ENCODE measurements around the gene CMYA5. TPM values are rescaled to one million over a fixed set of nuclear protein-coding genes. Genes with fewer than 3 reads are reported as not detected.

CMYA5 gene
- total RNA-seq, 1 donor from 2014 or later: 886 TPM

DNA sequence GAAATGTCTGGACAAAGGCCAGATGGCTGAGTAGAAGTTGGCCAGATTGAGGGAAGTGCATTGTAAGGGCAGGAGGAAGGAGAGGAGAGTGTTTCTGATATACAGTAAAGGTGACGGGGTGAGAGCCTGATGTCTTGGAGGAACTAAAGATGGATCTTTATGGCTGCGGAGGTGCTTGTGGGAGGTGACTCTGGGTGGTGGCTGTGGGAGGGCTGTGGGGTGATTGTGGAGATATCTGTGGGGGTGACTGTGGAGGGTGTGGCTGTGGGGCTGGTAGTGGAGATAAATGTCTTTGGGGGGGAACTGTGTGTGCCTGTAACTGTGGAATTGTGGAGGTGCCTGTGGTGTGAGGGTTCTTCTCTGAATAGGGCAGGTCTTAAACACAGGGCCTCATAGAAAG is 121.4 kb downstream of the CMYA5 start:
- intact Hi-C loops (cut with DNase I): no loop called here
- ATAC-seq (no peak), DNase-seq (ENCODE audit: missing footprints) (no peak)

DNA sequence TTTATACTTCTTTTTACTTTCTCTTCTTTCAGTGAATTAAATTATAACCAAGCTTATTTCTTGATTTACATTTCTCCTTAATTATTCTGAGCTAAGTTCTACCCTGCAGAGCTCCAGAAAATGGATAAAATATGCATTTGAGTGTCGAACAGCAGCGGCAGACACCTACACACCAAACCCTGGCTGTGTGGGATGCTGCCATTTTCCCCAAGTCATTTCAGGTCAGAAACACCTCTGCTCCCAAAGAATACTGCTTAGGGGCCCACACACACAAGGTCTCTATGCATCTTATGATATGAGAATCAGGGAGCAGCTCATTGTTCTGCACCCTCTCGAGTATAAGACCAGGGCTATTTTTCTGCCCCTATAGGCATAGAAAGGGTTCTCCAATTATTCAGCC is 122.3 kb downstream of the CMYA5 start:
- intact Hi-C loops (cut with DNase I): no loop called here
- DNase-seq (ENCODE audit: missing footprints) (no peak), ATAC-seq (no peak)

DNA sequence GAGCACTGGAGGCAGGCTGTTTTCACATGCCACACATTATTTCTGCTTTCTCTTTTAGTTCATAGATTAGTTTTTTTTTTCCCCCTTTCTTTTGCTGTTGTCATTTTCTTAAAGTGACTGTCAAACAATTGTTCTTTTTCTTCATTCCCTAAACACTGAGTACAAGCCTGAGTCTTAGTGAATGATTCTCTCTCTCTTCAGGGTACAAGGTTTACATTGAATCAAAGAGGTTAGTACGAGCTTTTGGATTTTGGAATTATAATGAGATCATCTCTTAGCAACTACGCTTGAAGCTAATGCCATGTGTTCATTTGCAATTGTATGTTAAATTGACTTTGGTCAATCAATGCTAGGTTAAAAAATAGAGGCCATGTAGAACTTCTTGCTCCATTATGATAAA is 125.1 kb downstream of the CMYA5 start:
- intact Hi-C loops (cut with DNase I): no loop called here
- DNase-seq (ENCODE audit: missing footprints): no peak
- ATAC-seq: no peak

DNA sequence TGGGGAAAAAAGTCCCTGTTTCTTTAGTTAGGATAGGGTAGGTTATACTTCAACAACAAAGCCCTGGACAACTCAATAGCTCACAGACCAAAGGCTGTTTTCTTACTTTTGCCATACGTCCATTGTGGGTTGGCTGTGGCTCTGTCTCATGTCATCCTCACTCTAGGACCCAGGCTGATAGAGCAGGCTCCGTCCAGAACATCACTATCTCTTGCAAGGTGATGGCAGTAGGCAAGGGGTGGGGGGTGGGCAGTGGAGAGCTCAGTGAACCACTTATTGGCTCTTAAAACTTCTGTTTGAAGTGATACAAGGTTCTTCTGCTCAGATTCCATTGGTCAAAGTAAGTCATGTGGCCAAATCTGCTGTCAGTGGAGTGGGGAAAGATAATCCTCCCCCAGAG is 126.4 kb downstream of the CMYA5 start:
- DNase-seq (ENCODE audit: missing footprints) (no peak), ATAC-seq (no peak)
- intact Hi-C loops (cut with DNase I): no loop called here

DNA sequence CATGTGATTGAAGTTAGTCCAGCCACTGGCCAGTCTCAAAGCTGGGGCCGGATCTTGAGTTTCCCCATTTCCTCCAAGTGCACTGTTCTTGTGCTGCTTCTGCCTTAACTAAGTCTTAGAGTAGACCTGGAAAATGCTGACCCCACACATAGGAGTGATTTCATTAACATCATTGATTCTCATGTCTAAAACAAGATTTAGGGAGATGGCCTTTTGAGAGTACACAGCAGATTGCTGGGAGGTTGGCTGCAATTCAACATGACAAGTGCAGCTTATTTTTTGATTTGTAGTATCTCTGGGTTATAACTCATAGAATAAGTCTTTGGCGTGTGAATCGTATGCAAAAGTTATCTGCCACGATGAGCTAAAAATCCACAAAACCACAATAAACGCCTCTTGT is 131.0 kb downstream of the CMYA5 start:
- ATAC-seq (no peak), DNase-seq (ENCODE audit: missing footprints) (no peak)
- intact Hi-C loops (cut with DNase I): no loop called here

DNA sequence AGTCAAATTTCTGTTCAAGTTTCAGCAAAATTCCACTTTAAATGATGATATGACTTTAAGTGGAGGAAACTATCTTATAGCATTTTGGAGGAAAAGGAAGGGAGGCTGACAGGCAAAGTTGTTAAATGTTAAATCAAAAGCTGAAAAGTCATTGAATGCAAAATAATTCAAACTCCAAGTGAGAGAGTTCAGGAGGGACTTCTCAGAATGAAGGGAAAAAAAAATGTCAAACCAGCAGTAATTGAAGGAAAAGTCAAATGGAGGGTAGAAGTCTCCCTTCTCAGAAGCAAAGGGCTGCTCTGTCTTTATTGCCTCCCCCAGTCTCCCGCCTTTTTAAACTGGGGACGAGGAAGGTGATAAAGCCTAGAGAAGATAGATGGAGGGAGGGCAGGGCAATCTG is 134.8 kb downstream of the CMYA5 start:
- intact Hi-C loops (cut with DNase I): no loop called here
- DNase-seq (ENCODE audit: missing footprints) (no peak), ATAC-seq (no peak)

DNA sequence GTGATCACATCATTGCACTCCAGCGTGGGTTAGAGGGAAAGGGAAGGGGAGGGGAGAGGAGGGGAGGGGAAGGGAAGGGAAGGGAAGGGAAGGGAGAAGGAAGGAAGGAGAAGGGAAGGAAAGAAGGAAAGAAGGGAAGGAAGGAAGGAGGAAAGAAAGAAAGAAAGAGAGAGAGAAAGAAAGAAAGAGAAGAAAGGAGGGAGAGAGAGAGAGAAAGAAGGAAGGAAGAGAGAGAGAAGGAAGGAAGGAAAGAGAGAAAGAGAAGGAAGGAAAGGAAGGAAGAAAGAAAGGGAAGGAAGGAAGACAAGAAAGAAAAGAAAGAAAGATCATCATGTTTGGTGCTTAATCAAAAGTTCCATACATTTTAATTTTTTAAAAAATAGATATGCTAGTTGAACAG is 136.2 kb downstream of the CMYA5 start:
- DNase-seq (ENCODE audit: missing footprints): no peak
- intact Hi-C loops (cut with DNase I): no loop called here

DNA sequence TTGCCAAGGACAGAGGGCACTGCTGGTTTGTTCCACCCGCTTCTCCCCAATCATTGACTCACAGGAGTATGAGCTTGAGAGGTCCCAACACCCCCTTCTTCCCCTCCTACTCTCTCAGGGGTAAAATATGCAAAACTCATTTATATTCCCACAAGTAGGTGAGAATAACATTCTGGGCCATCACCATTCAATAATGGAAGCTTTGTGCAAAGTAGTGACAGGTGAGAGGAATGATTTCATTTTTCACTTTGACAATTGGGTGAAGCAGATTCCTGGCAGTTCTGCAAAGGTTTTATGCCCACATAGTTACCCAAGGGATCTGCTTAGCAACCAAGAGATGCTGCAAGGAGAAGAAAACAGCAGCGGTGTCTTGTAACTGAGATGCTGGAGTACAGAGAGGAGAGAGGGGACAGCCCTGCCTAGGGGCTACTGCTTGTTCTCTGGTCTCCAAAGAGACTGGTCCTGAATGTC is 137.6 kb downstream of the CMYA5 start:
- DNase-seq (ENCODE audit: missing footprints) (no peak), ATAC-seq (no peak)
- intact Hi-C loops (cut with DNase I): no loop called here

More for the DNA sequence above, 136.2 kb downstream of the CMYA5 start:
- no peak for ATAC-seq

DNA sequence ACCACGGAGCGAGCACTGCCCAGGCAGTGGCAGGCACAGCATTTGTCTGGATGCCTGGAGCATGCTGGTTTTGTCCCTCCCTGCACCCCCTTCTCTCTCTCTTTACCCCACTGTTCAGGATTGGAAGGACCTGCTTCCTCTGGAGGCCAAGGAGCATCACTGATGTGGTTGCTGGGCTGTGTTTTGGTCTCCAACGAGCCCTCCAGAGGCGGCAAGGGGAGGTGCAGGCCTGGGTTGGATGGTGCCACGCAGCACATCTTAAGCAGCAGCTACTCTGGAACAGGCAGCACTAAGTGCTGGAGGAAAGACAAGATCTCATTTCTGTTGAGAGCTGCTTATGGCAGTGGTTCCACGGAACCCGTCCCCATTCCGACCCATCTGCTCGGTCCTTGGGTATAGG is 139.6 kb downstream of the CMYA5 start:
- ATAC-seq: no peak
- intact Hi-C loops (cut with DNase I): no loop called here

DNA sequence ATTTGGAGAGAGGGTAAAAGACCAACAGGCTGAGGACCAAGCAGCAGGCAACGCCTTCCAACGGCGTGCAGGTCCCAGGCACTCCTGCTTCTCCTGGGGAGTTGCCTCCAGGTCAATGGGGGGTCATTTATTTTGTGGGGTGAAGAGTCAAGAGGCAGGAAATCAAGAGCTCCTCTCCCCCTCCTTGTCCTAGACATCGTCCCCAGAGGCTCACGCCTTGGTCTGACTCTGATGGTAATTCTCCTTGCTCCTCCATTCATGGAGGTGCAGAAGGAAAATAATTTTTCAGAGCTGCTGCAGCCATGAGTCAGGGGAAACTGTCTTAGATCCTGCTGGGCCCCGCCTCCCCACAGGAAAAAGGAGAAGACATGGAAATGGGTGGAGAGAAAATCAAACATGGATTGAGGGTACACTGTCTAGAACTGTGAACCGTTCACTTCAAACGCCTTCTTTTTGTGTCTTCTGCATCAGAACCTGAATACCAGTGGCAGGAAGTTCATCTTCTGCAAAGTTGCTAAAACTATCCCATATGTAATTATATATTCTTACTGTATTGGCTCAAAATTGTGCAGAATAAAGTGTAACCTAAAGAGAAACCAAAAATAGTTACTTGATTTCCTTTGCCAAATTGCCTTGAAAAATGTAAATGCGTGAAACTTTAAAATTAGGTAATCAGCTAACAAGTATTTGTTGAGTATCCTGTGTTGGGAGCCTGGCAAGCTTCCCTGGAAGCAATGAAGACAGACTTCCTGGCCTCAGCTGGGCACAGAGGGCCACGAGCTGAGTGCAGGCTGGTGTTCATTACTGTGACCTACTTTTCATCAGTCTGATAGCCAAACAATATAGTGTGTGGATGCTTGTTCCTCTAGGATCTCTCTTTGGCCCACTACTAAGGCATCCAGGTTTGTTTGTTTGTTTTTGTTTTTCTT is 142.0 kb downstream of the CMYA5 start:
- DNase-seq (ENCODE audit: missing footprints) (no peak), ATAC-seq (peak; percentile 34)
- intact Hi-C loops (cut with DNase I): no loop called here

More for the DNA sequence above, 139.6 kb downstream of the CMYA5 start:
- no peak for DNase-seq (ENCODE audit: missing footprints)

DNA sequence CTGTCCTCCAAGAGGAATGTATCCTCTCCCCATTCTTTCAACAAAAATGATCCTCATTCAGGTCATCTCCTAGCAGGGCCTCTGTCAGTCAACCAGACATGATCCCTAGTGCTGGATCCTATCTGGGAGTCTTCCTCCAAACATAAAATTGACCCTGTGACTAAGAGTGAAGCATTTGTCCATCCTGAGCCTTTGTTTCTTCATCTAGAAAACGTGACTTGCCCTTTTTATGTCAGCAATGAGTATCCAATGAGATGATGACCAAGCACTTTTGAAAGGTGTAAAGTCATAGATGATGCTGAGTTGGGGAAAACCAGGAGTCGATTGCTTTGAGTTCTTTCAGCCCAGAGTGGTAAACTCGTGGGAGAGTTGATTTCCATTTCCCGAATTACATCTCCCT is 143.3 kb downstream of the CMYA5 start:
- intact Hi-C loops (cut with DNase I): no loop called here
- DNase-seq (ENCODE audit: missing footprints) (no peak), ATAC-seq (no peak)

DNA sequence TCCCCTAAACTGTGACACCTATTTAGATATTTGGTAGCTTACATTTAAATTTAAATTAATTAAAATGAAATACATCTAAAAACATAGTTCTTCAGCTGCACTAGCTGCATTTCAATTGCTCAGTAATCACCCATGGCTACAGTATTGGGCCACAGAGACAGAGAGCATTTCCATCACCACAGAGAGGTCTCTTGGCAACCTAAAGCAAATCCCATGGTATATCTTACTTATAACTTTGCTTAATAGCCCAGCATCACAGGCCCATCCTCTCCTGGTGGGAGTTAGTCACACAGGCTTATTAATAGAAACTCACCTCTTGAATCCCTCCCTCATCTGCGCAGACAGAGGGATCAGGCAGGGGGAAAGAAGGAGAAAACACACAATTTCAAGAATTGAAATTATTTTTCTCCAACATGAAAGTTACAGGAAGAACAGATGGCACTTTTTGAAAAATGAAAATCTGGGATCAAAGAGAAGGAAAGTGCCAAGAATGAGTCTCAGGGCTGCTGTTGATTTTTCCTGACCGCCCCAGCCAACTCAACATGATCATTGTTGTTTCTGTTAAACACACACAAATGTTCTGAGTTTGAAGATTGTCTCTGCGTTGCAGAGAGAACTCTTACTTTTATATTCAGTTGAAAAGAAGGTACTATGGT is 144.6 kb downstream of the CMYA5 start:
- no peak for ATAC-seq
- intact Hi-C loops (cut with DNase I): no loop called here
- no peak for DNase-seq (ENCODE audit: missing footprints)

DNA sequence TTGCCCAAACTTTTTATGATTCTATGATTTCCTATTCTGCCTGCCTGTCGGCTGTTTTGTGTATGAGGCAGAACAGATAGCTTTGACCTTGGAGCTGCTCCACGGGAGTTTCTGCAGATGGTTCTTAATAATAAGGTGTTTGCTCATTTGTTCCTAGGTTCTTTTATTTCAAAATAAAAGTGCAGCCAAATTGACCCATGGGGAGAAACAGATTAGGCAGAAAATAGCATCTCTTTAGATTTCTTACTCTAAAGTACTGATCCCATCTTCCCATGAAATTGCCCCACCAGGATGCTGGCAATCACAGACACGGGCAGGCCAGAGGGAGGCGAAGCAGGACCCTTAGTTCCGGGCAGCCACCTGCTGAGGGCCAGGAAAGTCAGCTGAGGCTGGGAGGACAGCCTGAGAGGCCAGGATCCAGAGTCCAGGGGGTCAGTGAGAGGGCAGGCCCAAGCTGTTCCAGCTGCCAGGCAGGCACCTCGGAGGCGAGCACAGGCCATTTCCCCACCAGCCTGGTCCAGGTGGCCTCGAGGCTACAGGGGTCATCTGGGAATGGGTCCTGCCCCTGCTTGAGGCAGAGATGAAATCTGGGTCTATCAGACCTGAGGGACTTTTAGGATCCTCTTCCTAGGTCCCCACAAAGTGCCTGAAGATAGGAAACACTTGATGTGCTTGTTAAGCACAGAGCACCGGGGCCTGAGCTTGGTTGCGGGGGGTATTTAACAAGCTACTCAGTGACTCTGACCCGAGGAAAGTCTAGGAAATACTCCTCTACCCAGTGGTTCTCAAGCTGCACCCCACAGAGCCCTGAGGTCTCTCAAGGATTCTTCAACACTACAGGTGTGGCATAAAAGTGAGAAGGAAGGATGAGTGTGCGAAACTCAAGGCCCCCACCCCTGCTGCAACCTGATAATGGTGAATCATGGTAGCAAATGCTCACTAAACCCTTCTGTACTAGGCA is 145.4 kb downstream of the CMYA5 start:
- DNase-seq (ENCODE audit: missing footprints): no peak
- intact Hi-C loops (cut with DNase I): no loop called here
- ATAC-seq: no peak

DNA sequence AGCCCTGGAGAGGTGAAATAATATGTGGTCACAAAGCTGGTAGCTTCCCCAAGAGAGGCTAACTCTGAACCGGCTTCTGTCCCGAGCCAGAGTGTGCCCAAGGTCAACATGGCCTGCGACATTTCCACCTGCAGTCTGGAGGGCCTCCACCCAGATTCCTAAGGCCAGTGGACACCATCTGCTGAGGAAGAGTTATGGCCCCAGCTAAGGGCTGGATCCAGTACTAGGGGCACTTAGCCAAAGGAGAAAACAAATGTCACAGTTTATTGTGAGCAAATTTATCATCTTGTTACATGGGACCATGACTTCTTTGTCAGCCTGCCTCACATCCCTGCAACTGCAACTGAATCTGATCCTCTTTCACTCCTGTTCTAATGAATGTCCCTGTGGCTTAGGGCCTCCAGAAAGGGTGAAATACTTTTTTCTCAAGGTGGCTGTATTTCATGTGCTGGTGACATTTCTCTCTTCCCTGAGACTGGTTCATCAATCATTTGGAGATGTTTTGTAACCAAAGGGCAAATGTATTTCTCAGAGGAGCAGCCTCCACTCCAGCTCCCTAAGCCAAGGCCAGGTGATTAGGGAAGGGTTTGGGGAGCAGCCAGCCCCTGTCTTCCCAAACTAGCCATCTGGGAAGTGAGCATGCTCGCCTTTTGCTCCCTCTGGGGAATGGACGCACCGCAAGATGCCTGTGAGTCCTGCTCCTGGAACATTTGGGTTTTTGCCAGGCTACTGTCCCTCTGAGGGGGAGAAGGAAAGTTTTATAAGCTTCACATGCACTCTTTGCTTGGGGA is 148.3 kb downstream of the CMYA5 start:
- ATAC-seq: no peak
- no peak for DNase-seq (ENCODE audit: missing footprints)
- intact Hi-C loops (cut with DNase I): no loop called here

DNA sequence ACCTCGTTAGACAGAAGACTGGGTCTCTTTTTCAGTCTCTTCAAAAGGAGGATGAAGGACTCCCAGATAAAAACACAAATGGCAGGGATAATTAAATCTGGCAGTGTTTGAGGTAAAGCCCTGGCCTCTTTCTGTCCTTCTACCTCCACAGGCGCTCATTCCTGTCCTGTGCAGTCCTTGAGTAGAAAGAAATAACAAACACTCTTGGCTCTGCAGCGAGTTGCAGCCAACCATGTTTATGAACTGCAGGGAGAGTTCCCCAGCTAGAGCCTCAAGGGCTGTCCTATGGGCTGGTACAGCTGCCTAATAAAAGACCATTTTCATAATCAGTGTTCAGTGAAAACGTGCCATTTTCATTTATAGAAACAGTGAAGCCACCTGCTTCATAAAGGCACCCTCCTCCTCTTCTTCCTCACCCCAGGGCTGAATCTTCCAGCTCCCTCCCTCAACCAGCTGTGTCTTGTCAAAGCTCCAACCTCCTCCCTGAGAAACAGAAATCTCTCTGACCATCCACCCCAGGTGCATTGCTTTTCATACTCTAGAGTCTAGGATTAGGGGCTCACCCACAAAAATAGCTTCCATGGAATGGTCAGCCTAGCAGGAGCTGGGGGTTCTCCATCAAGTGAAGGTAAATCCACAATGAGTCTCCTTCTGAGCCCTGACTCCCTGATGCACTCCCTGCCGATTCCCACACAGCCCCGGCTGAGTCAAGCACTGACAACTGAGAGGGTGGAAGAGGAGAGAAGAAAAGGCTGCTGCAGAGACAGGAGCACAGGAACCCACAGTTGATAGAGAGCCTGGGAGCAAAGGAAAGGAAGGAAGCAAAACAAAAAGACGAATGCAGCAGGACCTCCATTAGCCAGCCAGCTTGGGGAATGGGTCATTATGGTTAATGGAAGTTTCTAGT is 150.7 kb downstream of the CMYA5 start:
- ATAC-seq: peak; percentile 57
- intact Hi-C loops (cut with DNase I): no loop called here
- DNase-seq (ENCODE audit: missing footprints): no peak

DNA sequence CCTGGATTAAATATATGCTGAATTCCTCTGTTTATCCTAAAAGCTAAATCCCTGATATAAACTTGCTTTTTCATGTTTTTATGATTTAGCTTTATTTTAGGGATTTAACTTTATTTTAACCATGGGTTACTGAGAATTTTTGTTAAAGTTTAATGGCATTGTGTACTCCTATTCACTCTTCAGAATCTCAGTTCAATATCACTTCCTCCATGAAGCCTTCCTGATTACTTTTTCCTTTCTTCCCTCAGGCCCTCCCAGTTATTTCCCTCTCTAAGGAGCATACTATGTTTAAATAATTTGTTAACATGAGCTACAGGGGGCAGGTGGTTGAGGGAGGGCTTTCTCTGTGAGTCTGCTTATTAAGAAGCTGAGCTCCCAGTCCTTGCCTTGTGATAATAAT is 151.5 kb downstream of the CMYA5 start:
- intact Hi-C loops (cut with DNase I): no loop called here
- ATAC-seq (no peak), DNase-seq (ENCODE audit: missing footprints) (no peak)
